Activated B cell treated with CpG ODN at 0.5 μM for 24 hours (primary cell): Measurements from ENCODE around the gene CCDC15. TPM values are rescaled to one million over a fixed set of nuclear protein-coding genes. Genes with fewer than 3 reads are reported as not detected.

Experiments used
- ATAC-seq: fragments of 200-7000 bp; cut with Tn5 transposase; one replicate; pipeline ENCODE4 v1.10.0; 2021; ENCODE audit warnings: low read depth, mild to moderate bottlenecking, moderate library complexity
- CTCF ChIA-PET: fragments of 350-600 bp; sonication (Branson Sonifier 250); formaldehyde crosslinking; loops from one replicate; lab custom pipeline; 2021; ENCODE audit warnings: antibody characterized with exemption; lab: Charles Lee
- POLR2A ChIA-PET: fragments of 350-600 bp; sonication (Branson Sonifier 250); formaldehyde crosslinking; loops from one replicate; lab custom pipeline; 2021; ENCODE audit warnings: antibody characterized with exemption; lab: Charles Lee
- DNase-seq: peaks from one replicate; pipeline ENCODE4 v3.0.0; 2022
- H3K27ac Mint-ChIP-seq: one replicate; pipeline ENCODE4 v1.8.0; 2020; ENCODE audit warnings: mixed read lengths
- H3K27me3 Mint-ChIP-seq: one replicate; pipeline ENCODE4 v1.8.0; 2021; ENCODE audit warnings: mixed read lengths
- H3K36me3 Mint-ChIP-seq: one replicate; pipeline ENCODE4 v1.8.0; 2021; ENCODE audit warnings: low read depth, mixed read lengths
- H3K4me1 Mint-ChIP-seq: one replicate; pipeline ENCODE4 v1.8.0; 2021; ENCODE audit warnings: mixed read lengths
- H3K4me3 Mint-ChIP-seq: one replicate; pipeline ENCODE4 v1.8.0; 2020; ENCODE audit warnings: mild to moderate bottlenecking, mixed read lengths
- H3K9me3 Mint-ChIP-seq: one replicate; pipeline ENCODE4 v1.8.0; 2020; ENCODE audit warnings: mixed read lengths
- intact Hi-C: fragments of 100-400 bp; cut with micrococcal nuclease; formaldehyde crosslinking; loops from one replicate; pipeline ENCODE4 v1.15.1; 2024
- total RNA-seq: library from RNA; stranded (reverse); gene quantifications from 2 replicates; pipeline ENCODE4 v1.2.3, GENCODE V29; 2022
- TF ChIP-seq, protein P1 (sequence below): fragments of 200-600 bp; IDR thresholded peaks from one replicate; pipeline ENCODE4 v1.8.0; 2022; ENCODE audit warnings: antibody characterized with exemption, mild to moderate bottlenecking

The CCDC15 gene
- total RNA-seq, 1 donor from 2014 or later: 0.71 TPM

DNA sequence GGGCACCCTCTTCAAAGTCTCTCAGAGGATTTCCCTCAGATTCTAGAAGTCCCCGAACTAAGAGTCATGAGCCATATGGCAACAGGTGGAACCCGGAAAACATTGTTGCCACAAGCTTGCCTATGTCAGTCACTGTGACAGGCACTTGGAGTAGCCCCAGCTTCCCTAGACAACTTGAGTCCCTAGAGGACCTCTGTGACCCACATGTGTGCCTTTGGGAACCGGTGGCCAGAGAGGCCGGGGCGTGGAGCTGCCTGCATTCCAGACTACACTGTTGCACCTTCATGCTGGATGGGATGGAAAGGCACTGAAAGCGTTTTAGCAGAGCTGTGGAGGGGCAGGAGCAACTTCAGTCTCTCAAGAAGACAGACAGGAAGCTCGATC lies 121.2 kb downstream of the CCDC15 start:
- Mint-ChIP-seq H3K9me3 (no peaks in the 10 kb centered on the region), H3K4me3 (no peak overlapping the region), H3K36me3 (no peaks in the 10 kb centered on the region), H3K4me1 (peaks cover 46% of the 10 kb centered on the region), H3K27ac (no peak overlapping the region), H3K27me3 (no peaks in the 10 kb centered on the region)
- intact Hi-C loops: loop anchor here (10.0 kb wide), 1 partner anchor 450 kb away; the partner anchor contains the start of gene TBRG1
- ATAC-seq (no peak), DNase-seq (no peak)
- ChIA-PET CTCF (no interaction called here), POLR2A (interaction anchor here (4.9 to 5.7 kb wide), 2 partner anchors 11 to 36 kb away, joined by 53 to 78 read pairs; partner anchors contain the start of genes SLC37A2 and TMEM218)
- TF ChIP-seq, protein P1, sequence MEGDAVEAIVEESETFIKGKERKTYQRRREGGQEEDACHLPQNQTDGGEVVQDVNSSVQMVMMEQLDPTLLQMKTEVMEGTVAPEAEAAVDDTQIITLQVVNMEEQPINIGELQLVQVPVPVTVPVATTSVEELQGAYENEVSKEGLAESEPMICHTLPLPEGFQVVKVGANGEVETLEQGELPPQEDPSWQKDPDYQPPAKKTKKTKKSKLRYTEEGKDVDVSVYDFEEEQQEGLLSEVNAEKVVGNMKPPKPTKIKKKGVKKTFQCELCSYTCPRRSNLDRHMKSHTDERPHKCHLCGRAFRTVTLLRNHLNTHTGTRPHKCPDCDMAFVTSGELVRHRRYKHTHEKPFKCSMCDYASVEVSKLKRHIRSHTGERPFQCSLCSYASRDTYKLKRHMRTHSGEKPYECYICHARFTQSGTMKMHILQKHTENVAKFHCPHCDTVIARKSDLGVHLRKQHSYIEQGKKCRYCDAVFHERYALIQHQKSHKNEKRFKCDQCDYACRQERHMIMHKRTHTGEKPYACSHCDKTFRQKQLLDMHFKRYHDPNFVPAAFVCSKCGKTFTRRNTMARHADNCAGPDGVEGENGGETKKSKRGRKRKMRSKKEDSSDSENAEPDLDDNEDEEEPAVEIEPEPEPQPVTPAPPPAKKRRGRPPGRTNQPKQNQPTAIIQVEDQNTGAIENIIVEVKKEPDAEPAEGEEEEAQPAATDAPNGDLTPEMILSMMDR: no peak

DNA sequence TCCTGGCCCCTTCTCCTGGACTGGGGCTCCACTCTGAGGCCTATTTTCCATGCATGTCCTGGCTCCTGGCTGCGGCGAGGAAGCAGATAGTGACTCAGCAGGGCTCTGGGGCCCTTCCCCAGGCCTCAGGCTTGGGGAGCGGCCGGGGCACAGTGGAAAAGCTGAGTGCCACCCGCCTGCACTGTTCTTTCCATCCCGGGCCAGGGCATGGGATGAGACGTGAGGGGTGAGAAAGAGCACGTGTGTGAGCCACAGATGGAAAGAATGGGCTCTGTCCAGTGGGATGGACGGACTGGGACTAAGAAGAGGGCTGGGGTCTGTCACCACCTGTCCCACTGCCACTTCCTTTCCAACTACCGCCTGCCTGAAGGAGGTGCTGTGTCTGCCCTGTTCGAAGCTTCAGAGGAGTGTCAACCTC lies 121.9 kb downstream of the CCDC15 start:
- DNase-seq: no peak
- intact Hi-C loops: loop anchor here (10.0 kb wide), 1 partner anchor 451 kb away; the partner anchor contains the start of gene TBRG1
- H3K36me3 Mint-ChIP-seq: no peaks in the 10 kb centered on the region
- ChIA-PET POLR2A (no interaction called here), CTCF (no interaction called here)
- peaks cover 39% of the 10 kb centered on the region for H3K4me1 Mint-ChIP-seq
- ATAC-seq: no peak
- no peaks in the 10 kb centered on the region for H3K9me3 Mint-ChIP-seq
- H3K4me3 Mint-ChIP-seq: no peak overlapping the region
- TF ChIP-seq, protein P1: no peak
- no peak overlapping the region for H3K27ac Mint-ChIP-seq
- H3K27me3 Mint-ChIP-seq: no peaks in the 10 kb centered on the region

DNA sequence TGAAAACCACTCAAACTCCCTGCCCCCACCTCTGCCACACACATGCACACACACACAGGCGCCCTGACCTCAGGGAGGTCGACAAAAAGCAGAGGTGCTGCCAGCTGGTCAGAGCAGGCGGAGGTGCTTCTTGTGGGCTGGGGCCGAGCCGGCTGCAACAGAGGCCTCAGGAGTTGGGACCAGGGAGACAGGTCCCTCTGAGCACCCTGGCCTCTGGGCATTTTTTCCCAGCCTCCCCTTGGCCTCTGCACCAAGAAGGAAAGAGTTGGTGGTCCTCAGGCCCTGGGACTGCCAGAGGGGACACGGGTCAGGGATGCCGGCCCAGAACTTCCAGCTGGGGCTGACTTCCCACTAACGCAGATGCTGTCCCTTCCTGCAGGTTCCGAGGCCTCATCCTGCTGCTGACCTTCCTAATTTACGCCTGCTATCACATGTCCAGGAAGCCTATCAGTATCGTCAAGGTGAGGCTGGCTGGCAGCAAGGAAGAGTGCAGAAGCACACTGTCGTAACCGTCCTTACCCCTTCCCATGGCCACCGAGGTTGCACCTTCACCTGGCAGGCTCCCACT lies 122.5 kb downstream of the CCDC15 start:
- TF ChIP-seq, protein P1: no peak

DNA sequence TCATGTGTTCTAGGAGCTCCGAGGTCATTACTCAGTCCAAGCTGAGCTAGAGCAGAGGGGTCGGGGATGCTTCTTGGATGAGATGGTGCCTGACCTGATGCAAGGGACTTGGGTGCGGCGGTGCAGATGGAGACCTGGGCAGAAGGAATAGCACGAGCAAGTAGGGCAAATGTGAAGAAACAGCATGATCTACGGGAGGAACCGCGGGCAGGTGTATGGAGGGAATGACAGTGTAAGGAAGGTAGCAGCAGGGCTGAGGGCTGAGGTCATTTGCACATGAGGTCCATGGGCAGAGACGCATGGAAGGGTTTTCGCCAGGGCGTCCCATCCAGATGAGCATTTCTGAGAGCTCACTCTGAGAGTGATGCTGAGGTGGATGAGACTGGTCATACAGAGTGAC lies 124.0 kb downstream of the CCDC15 start:
- no peak for DNase-seq
- TF ChIP-seq, protein P1: no peak
- ChIA-PET CTCF (interaction anchor here (0.8 kb wide), 1 partner anchor 107 kb away, joined by 3 read pairs; no protein-coding TSS in a partner anchor), POLR2A (interaction anchor here (1.0 to 1.7 kb wide), 3 partner anchors 9 to 125 kb away, joined by 3 read pairs; partner anchors contain the start of gene SLC37A2)
- no peaks in the 10 kb centered on the region for H3K36me3 Mint-ChIP-seq
- no peak overlapping the region for H3K4me3 Mint-ChIP-seq
- intact Hi-C loops: loop anchor here (10.0 kb wide), 1 partner anchor 453 kb away; the partner anchor contains the start of gene TBRG1
- no peaks in the 10 kb centered on the region for H3K27me3 Mint-ChIP-seq
- H3K9me3 Mint-ChIP-seq: no peaks in the 10 kb centered on the region
- H3K4me1 Mint-ChIP-seq: peaks cover 18% of the 10 kb centered on the region
- no peak overlapping the region for H3K27ac Mint-ChIP-seq
- no peak for ATAC-seq

More for the DNA sequence above, 122.5 kb downstream of the CCDC15 start:
- H3K4me3 Mint-ChIP-seq: no peak overlapping the region
- ATAC-seq: no peak
- ChIA-PET POLR2A (no interaction called here), CTCF (no interaction called here)
- no peaks in the 10 kb centered on the region for H3K36me3 Mint-ChIP-seq
- no peaks in the 10 kb centered on the region for H3K27me3 Mint-ChIP-seq
- intact Hi-C loops: loop anchor here (10.0 kb wide), 1 partner anchor 452 kb away; the partner anchor contains the start of gene TBRG1
- H3K9me3 Mint-ChIP-seq: no peaks in the 10 kb centered on the region
- H3K27ac Mint-ChIP-seq: no peak overlapping the region
- H3K4me1 Mint-ChIP-seq: peaks cover 33% of the 10 kb centered on the region
- no peak for DNase-seq

DNA sequence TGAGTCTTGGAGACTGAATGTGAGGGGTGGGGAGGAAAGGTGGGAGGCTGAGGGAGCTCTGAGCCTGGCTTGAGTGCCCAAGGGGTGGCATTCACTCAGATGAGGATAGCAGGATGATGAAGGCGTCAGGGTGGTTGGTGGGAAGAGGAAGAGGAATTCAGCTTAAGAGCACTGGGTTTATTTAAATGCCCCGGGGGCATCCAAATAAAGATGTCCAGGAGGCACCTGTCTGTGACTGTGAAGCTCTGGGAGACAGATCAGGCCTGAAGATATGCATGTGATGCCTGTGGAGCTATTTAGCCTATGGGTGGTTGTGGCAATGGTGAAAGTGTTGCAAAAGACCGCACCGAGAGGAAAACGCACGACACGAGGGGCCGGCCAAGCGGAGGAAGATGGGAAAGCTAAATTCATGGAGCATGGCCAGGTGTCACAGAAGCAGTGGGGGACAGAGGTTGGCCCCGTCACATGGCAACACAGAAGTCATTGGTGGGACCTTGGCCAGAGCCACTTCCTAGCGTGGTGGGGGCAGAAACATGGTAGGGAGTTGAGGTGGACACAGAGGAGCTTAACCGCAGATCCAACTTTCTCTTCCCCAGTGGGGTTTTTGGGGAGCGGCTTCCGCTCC lies 124.6 kb downstream of the CCDC15 start:
- ChIA-PET POLR2A (interaction anchor here (1.0 to 1.7 kb wide), 3 partner anchors 8 to 125 kb away, joined by 3 read pairs; partner anchors contain the start of gene SLC37A2), CTCF (interaction anchor here (0.6 to 0.8 kb wide), 2 partner anchors 12 to 107 kb away, joined by 3 read pairs; no protein-coding TSS in a partner anchor)
- Mint-ChIP-seq H3K4me1 (peaks cover 12% of the 10 kb centered on the region), H3K9me3 (no peaks in the 10 kb centered on the region), H3K27me3 (no peaks in the 10 kb centered on the region), H3K4me3 (no peak overlapping the region), H3K36me3 (peaks cover 3% of the 10 kb centered on the region), H3K27ac (no peak overlapping the region)
- TF ChIP-seq, protein P1: no peak
- no peak for DNase-seq
- no peak for ATAC-seq
- intact Hi-C loops: loop anchor here (10.0 kb wide), 1 partner anchor 454 kb away; the partner anchor contains the start of gene TBRG1
